GM19099 (cell line): ENCODE data around the gene ATP6V0A1.
A peak's percentile ranks its signal among the peaks of the same experiment; 100 is the strongest.

ENCODE experiments used
- POLR2A ChIP-seq: IDR thresholded peaks from 3 replicates; pipeline ENCODE4 v1.6.1; 2011; ENCODE audit warnings: low read depth; ENCODE audit not compliant: insufficient read length; ENCODE audit errors: extremely low read depth

ATP6V0A1 gene

GRCh38 chr17:42458497-42459255 is at the start of gene ATP6V0A1:
TSS of gene ATP6V0A1 (plus strand) at chr17:42458878. CDS start at chr17:42460895, 2,017 bp downstream.
- TF ChIP-seq POLR2A, result peak; percentile 75

GRCh38 chr17:42409523-42410318 is 49.0 kb upstream of the ATP6V0A1 start:
- TF ChIP-seq POLR2A, result no peak

GRCh38 chr17:42410319-42410685 is 48.4 kb upstream of the ATP6V0A1 start:
- no peak for TF ChIP-seq POLR2A

DNA sequence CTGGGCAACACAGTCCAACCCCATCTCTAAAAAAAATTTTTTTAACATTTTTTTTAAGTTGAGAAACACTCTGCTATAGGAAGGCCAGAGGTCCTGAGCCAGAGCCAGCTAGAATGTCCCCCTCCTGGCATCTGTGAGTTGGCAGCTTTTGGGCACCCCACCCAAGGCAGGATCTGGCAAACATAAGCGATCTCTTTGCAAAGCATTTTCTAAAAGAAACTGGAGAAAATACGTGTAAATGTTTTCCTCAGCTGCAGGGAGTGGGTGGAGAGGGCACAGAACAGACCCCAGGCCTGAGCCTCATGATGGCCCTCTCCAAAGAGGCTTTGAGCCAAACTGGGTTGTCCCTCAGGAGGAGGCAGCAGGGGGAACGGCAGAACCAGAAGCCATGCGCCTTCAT is 47.3 kb upstream of the ATP6V0A1 start:
- no peak for TF ChIP-seq POLR2A

DNA sequence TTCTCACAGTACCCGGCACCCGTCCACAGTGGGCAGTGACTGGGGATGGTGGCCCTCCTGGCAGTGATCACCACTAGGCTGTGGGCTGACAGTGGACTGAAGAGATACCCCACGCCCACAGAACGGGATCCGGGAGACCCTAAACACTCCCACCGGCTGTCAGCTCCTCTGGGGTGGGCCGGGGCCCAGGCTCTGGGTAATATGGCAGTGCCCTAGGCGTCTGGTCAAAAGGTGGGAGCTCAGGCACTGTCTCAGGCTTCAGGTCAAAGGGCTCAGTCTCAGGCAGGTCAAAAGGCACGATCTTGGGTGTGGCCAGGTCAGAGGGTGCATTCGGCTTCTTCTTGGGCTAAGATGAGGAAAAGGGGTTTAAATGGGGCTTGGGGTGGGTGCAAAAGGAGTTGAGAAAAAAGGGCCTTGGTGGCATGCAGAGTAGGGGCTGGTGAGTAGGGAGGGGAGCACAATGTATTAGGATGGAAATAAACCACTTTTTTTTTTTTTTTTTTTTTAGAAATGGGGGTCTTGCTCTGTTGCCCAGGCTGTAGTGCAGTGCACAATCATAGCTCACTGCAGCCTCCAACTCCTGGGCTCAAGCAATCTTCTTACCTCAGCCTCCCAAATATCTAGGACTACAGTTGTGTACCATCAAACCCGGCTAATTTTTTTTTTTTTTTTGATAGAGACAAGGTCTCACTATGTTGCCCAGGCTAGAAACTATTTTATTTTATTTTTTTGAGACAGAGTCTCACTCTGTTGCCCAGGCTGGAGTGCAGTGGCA is 46.6 kb upstream of the ATP6V0A1 start:
- no peak for TF ChIP-seq POLR2A

GRCh38 chr17:42413464-42414040 is 45.1 kb upstream of the ATP6V0A1 start:
- no peak for TF ChIP-seq POLR2A

- TF ChIP-seq POLR2A, result peak; percentile 37
These were observed 43.8 kb upstream of the ATP6V0A1 start for GRCh38 chr17:42414704-42415409.

DNA sequence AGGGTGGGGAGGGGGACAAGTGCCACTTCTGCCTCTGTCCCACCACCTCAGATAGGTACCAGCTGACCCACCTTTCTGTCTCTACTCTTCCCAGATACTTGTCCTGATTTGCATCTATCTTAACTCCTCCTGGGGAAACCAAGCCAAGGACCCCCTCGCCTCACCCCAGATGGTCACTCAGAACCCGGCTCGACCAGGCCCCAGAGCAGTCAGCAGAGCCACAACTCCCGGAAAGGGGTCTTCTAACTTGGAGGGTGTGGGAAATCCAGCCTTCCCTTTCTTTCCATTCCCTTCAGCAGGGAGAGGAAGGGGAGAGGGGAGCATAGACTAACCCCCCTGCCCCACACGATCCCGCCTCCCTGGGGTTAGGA is 37.6 kb upstream of the ATP6V0A1 start:
- TF ChIP-seq POLR2A, result no peak

GRCh38 chr17:42421507-42422338 is 37.0 kb upstream of the ATP6V0A1 start:
- no peak for TF ChIP-seq POLR2A

DNA sequence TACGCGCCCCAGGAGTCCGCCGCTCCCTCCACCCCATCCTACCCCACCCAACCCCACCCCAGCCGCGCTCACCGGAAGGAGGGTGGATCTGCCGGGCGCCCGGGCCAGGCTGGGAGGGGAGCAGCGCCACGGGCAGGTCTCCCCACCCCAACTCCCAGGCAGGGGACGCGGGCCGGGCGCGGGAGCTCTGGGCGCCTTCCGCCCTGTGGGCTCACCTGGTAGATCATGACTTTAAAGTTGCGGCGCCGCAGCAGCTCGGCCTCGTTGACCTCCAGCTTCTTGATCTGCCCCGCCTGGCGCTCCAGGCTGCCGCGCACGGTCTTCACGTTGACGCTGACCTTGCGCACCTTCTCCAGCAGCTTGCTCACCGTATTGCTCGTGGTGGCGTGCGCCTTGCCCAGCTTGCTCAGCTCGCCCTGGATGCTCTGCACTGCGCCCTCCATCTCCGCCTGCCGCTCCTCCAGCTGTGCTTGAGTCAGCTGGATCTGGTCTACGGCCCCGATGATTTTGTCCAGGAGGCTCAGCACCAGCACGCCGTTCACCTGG is 36.2 kb upstream of the ATP6V0A1 start:
- no peak for TF ChIP-seq POLR2A

GRCh38 chr17:42422958-42423712 is 35.5 kb upstream of the ATP6V0A1 start, which contains the start of gene CAVIN1:
TSS of gene CAVIN1 (minus strand) at chr17:42423256. CDS start at chr17:42423097, 159 bp downstream.
- no peak for TF ChIP-seq POLR2A

GRCh38 chr17:42423766-42424165 is 34.9 kb upstream of the ATP6V0A1 start:
- no peak for TF ChIP-seq POLR2A
